Retinal pigment epithelial cell (primary cell): ENCODE data around the gene KRTAP1-4.
"Not testable (repeated sequence)": the region's sequence is repeated elsewhere in the genome, so short reads cannot be mapped to it uniquely, and the experiment has no call there.

Experiments
- DNase-seq: peaks from one replicate; pipeline ENCODE4 v3.0.0-alpha.2; 2010; ENCODE audit warnings: low read depth
- H3K4me3 ChIP-seq: 2 replicates; pipeline ENCODE4 v1.5.1; 2011; ENCODE audit warnings: mild to moderate bottlenecking, low read length, control low read depth, moderate library complexity
- TF ChIP-seq, protein P1 (sequence below): conservative IDR thresholded peaks from 2 replicates; pipeline ENCODE4 v1.5.1; 2011; ENCODE audit warnings: low read depth, low read length, control low read depth, inconsistent platforms

The KRTAP1-4 gene

DNA sequence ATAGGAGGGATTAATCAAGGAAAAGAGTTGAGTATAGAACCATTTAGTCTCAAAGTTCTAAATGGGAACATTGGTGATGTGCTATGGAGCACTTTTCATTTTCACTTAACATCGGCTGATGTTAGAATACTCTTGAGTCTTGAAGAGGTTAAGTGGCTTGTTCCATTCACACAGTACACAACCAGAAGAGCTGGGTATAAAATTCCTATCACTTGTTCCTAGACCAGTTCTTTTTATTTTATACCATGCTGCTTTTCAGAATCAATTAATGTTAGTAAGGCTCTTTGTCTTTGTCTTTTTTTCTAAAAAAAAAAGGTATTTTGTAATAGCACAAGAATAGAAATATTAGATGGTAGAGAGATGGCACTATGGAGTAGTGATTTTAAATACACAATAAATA is 13.0 kb upstream of the KRTAP1-4 start:
- DNase-seq, result no peak
- TF ChIP-seq, protein P1, sequence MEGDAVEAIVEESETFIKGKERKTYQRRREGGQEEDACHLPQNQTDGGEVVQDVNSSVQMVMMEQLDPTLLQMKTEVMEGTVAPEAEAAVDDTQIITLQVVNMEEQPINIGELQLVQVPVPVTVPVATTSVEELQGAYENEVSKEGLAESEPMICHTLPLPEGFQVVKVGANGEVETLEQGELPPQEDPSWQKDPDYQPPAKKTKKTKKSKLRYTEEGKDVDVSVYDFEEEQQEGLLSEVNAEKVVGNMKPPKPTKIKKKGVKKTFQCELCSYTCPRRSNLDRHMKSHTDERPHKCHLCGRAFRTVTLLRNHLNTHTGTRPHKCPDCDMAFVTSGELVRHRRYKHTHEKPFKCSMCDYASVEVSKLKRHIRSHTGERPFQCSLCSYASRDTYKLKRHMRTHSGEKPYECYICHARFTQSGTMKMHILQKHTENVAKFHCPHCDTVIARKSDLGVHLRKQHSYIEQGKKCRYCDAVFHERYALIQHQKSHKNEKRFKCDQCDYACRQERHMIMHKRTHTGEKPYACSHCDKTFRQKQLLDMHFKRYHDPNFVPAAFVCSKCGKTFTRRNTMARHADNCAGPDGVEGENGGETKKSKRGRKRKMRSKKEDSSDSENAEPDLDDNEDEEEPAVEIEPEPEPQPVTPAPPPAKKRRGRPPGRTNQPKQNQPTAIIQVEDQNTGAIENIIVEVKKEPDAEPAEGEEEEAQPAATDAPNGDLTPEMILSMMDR, result no peak

DNA sequence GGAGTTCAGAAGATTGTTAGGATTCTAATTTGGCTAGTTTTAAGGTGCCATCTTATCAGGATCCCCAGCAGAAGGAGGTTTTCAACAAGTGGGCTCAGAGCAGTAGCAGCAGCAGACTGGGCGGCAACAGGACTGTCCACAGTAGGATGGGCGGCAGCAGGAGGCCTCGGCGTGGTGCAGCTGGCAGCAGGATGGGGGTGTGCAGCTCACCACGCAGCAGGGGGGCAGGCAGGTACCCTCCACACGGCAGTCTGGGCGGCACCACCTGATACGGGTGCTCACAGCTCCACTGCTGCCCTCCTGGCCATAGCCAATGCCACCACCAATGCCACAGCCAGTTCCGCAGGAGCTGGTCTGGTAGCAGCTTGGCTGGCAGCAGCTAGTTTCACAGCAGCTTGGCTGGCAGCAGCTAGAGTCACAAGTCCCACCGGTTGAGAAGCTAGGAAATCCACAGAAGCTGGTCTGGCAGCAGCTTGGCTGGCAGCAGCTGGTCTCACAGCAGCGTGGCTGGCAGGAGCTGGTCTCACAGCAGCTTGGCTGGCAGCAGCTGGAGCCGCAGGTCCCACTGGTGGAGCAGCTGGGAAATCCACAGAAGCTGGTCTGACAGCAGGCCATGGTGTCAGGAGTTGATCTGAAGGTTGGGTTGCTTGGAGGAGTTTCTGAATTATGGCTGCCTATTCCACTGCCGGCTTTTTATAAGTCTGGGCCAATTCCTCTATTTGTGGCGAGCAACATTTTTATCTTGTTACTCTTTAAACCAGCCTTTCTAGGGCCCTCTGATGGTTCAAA is 11.0 kb upstream of the KRTAP1-4 start, which contains the start of gene KRTAP1-1:
TSS of gene KRTAP1-1 (minus strand) at position 668 of the 789 bp plus-strand sequence. CDS start at position 615, 53 bp downstream.
- not testable (repeated sequence) for H3K4me3 ChIP-seq, DNase-seq

More for the DNA sequence above, 13.0 kb upstream of the KRTAP1-4 start:
- no peak overlapping the region for H3K4me3 ChIP-seq

DNA sequence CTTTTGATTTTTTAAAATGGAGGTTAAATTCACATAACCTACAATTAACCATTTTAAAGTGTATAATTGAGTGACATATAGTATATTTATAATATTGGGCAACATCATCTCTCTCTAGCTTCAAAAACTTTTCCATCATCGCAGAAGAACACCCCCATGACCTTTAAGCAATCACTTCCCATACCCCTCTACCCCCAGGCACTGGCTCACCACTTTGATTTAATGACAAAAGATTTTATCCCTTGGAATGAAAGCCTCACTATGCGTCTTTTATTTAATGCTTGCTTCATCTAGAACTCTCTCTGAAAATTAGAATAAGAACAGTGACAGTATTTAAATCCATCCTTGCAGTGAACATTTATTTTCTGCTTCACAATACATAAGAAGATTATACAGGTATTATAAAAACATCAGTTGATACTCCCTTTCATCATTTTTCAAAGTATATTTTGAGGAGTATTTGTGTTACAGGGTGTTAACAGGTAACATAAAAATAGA is 7.9 kb upstream of the KRTAP1-4 start:
- TF ChIP-seq, protein P1, result no peak
- DNase-seq, result no peak
- H3K4me3 ChIP-seq, result no peak overlapping the region

DNA sequence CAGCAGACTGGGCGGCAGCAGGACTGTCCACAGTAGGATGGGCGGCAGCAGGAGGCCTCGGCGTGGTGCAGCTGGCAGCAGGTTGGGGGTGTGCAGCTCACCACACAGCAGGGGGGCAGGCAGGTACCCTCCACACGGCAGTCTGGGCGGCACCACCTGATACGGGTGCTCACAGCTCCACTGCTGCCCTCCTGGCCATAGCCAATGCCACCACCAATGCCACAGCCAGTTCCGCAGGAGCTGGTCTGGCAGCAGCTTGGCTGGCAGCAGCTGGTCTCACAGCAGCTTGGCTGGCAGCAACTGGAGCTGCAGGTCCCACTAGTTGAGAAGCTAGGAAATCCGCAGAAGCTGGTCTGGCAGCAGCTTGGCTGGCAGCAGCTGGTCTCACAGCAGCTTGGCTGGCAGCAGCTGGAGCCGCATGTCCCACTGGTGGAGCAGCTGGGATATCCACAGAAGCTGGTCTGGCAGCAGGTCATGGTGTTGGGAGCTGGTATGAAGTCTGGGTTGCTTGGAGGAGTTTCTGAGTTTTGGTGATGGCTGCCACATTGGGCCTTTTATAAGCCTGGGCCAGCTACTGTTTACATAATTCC is 4.4 kb upstream of the KRTAP1-4 start, which contains the start of gene KRTAP1-3:
TSS of gene KRTAP1-3 (minus strand) at position 529 of the 590 bp plus-strand sequence. CDS start at position 476, 53 bp downstream.
- not testable (repeated sequence) for DNase-seq, H3K4me3 ChIP-seq

DNA sequence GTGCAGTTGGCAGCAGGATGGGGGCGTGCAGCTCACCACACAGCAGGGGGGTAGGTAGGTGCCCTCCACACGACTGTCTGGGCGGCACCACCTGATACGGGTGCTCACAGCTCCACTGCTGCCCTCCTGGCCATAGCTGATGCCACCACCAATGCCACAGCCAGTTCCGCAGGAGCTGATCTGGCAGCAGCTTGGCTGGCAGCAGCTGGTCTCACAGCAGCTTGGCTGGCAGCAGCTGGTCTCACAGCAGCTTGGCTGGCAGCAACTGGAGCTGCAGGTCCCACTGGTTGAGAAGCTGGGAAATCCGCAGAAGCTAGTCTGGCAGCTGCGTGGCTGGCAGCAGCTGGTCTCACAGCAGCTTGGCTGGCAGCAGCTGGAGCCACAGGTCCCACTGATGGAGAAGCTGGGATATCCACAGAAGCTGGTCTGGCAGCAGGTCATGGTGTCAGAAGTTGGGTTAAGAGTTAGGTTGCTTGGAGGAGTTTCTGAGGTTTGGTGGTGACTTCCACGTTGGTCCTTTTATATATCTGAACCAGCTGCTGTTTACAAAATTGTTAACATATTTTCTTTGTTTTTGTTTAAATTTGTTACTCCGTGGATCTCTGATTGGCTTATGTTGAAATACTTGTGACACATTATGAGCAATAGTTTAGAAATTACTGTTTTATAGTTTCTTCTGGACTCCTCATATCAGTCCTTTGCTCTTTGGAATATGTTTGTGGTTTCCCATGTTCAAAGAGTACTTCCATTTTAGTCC is 3.1 kb downstream of the KRTAP1-4 start, which contains the start of gene KRTAP1-5:
TSS of gene KRTAP1-5 (minus strand) at position 494 of the 757 bp plus-strand sequence. CDS start at position 441, 53 bp downstream.
- TF ChIP-seq, protein P1, result no peak
- DNase-seq, result no peak
- H3K4me3 ChIP-seq, result no peak within 1 kb of the TSS

DNA sequence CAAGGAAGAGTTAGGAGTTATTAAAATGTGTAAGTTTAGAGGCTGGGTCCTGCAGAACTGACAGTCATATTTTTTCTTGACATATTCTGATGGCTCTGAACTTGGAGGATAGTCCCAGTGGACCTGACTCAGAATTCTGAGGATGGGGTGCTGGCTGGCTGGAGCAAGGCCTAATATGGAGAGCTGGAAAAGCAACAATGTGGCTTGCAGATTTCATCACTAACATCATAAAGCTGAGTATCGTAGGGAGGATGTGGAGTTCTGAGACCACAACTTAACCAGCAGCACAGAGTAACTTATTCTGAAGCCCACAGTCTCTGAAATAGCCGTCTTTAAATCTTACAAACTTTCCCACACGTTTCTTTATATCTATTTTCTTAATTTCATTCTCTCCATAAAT is 5.3 kb downstream of the KRTAP1-4 start:
- TF ChIP-seq, protein P1, result no peak
- no peak for DNase-seq
- no peak overlapping the region for H3K4me3 ChIP-seq

DNA sequence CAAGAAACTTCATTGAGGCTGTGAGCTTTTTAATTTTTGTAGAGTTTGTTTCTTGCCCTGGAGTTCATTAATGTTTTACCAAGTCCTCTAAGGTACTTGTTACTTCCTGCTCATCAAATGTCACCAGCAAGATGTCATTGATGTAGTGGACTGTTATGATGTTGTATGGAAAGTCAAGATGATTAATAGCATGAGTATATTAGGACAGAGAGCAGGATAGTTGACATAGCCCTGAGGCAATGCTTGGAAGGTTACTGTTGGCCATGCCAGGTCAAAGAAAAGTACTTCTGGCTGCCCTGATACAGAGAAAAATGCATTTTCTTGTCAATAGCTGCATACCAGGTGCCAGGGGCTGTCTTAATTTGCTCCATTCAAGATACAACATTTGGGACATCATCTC is 9.7 kb downstream of the KRTAP1-4 start:
- H3K4me3 ChIP-seq, result no peak overlapping the region
- DNase-seq, result no peak
- TF ChIP-seq, protein P1, result no peak
